ENCODE data around the gene MROH2B. TPM values are rescaled to one million over a fixed set of nuclear protein-coding genes. Genes with fewer than 3 reads are reported as not detected.

The MROH2B gene
- total RNA-seq, 3 donors from 2014 or later = not detected

- intact Hi-C loops (cut with DNase I; ENCODE audit: low total_unique reads) = no loop called here
- TF ChIP-seq, protein P1, sequence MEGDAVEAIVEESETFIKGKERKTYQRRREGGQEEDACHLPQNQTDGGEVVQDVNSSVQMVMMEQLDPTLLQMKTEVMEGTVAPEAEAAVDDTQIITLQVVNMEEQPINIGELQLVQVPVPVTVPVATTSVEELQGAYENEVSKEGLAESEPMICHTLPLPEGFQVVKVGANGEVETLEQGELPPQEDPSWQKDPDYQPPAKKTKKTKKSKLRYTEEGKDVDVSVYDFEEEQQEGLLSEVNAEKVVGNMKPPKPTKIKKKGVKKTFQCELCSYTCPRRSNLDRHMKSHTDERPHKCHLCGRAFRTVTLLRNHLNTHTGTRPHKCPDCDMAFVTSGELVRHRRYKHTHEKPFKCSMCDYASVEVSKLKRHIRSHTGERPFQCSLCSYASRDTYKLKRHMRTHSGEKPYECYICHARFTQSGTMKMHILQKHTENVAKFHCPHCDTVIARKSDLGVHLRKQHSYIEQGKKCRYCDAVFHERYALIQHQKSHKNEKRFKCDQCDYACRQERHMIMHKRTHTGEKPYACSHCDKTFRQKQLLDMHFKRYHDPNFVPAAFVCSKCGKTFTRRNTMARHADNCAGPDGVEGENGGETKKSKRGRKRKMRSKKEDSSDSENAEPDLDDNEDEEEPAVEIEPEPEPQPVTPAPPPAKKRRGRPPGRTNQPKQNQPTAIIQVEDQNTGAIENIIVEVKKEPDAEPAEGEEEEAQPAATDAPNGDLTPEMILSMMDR (IDR thresholded peaks at IDR 0.05) = no peak
- no peak for TF ChIP-seq POLR2AphosphoS5 (IDR thresholded peaks at IDR 0.05)
- TF ChIP-seq POLR2A (IDR thresholded peaks at IDR 0.05) = no peak
- H3K27me3 ChIP-seq = no peaks in the 10 kb centered on the region
- no peak overlapping the region for H3K27ac ChIP-seq
- H3K36me3 ChIP-seq = no peaks in the 10 kb centered on the region
- no peaks in the 10 kb centered on the region for H3K4me1 ChIP-seq
- H3K4me3 ChIP-seq = no peak overlapping the region
- H3K9me3 ChIP-seq = no peaks in the 10 kb centered on the region
- no peak for DNase-seq (ENCODE audit: low spot score in 2 of 2)
Observed at GRCh38 chr5:40973364-40974004, 97.7 kb downstream of the MROH2B start.

DNA sequence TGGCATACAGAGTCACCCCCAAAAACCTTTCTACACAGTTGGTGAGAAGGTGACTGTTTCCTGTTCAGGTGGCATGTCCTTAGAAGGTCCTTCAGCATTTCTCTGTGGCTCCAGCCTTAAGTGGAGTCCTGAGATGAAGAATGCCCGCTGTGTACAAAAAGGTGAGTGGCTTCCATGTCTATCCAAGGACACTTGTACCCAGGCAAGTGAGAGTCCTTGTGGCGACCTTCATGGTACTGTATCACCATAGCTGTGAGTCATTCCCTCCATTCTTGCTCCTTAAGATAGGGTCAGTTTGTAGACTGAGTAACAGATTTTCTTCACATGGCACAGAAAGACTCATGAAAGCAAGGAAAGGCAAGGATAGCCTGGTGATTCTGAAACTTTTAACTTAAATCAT is 98.7 kb downstream of the MROH2B start:
- no peak for DNase-seq (ENCODE audit: low spot score in 2 of 2)
- Histone ChIP-seq H3K9me3 (peaks cover 0 to 7% of the 10 kb centered on the region in 2 donors), H3K27ac (no peak overlapping the region), H3K36me3 (no peaks in the 10 kb centered on the region), H3K4me3 (no peak overlapping the region), H3K27me3 (no peaks in the 10 kb centered on the region), H3K4me1 (no peaks in the 10 kb centered on the region)
- intact Hi-C loops (cut with DNase I; ENCODE audit: low total_unique reads) = no loop called here
- no peak for TF ChIP-seq POLR2A (IDR thresholded peaks at IDR 0.05)

DNA sequence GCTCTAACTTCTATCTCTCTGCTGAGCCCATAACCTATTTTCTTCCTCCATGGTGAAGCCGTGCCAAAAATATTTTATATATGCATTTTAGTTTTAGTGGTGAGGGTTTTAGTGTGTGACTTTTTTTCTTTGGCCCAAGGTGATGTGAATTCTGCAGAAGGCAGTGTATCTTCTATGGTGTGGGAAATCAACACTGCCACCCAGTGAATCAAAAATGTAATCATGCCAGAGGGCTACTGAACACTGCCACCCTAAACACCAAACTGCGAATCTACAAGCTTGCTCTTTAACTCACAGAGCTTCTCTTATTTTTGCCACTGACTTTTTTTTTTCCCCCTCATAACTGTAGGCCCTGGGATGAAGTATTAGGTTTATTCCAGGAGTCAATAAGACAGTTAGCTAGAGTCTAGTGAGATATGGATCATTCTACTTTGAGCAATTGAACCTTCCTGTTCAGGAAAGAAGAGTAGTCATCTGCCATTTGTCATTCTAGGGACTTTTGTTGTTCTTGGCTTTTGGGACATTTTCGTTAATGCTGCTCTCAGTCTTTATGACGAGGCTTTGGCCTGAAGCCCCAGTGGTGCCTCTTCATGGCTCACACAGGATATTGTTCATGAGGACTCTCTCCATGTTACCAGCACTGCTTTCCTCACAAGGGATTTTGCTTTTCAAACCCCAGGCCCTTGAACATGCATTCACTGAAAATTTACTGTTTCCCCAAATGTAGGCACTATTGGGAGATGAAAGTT is 108.8 kb downstream of the MROH2B start:
- H3K36me3 ChIP-seq = no peaks in the 10 kb centered on the region
- H3K27ac ChIP-seq = no peak overlapping the region
- peaks cover 6 to 12% of the 10 kb centered on the region in 2 donors for H3K9me3 ChIP-seq
- no peak for DNase-seq (ENCODE audit: low spot score in 2 of 2)
- no peak overlapping the region for H3K4me3 ChIP-seq
- no peaks in the 10 kb centered on the region for H3K4me1 ChIP-seq
- TF ChIP-seq, protein P1 (IDR thresholded peaks at IDR 0.05) = no peak
- TF ChIP-seq POLR2AphosphoS5 (IDR thresholded peaks at IDR 0.05) (no peak), POLR2A (IDR thresholded peaks at IDR 0.05) (no peak)
- H3K27me3 ChIP-seq = no peaks in the 10 kb centered on the region
- intact Hi-C loops (cut with DNase I; ENCODE audit: low total_unique reads) = no loop called here

GRCh38 chr5:40960037-40960436 is 111.1 kb downstream of the MROH2B start:
- intact Hi-C loops (cut with DNase I; ENCODE audit: low total_unique reads) = no loop called here
- H3K27ac ChIP-seq = no peak overlapping the region
- H3K4me3 ChIP-seq = no peak overlapping the region
- H3K4me1 ChIP-seq = no peaks in the 10 kb centered on the region
- H3K27me3 ChIP-seq = no peaks in the 10 kb centered on the region
- no peak for DNase-seq (ENCODE audit: low spot score in 2 of 2)
- peaks cover 6 to 12% of the 10 kb centered on the region in 2 donors for H3K9me3 ChIP-seq
- TF ChIP-seq, protein P1 (IDR thresholded peaks at IDR 0.05) = no peak
- no peak for TF ChIP-seq POLR2A (IDR thresholded peaks at IDR 0.05)
- TF ChIP-seq POLR2AphosphoS5 (IDR thresholded peaks at IDR 0.05) = no peak
- no peaks in the 10 kb centered on the region for H3K36me3 ChIP-seq

DNA sequence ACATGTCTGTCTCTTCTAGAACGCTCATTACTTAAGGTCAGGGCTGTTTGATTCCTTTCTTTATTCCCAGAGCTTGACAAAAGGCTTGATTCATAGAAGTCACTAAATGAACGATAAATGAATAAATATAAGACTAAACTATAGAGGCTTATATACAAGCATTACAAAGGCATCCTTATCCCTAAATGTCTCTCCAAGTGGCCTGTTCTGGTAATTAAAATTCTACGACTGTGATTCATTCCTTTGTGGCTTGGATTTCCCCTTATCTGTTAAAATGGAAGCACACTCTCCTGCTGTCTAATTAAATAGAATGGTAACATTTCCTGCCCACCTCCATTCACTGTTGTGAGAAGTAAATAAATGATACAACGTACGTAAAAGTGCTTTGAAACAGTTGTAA is 112.3 kb downstream of the MROH2B start:
- no peak overlapping the region for H3K27ac ChIP-seq
- no peaks in the 10 kb centered on the region for H3K27me3 ChIP-seq
- H3K4me3 ChIP-seq = no peak overlapping the region
- intact Hi-C loops (cut with DNase I; ENCODE audit: low total_unique reads) = no loop called here
- no peak for TF ChIP-seq POLR2AphosphoS5 (IDR thresholded peaks at IDR 0.05)
- no peak for TF ChIP-seq POLR2A (IDR thresholded peaks at IDR 0.05)
- TF ChIP-seq, protein P1 (IDR thresholded peaks at IDR 0.05) = no peak
- H3K36me3 ChIP-seq = no peaks in the 10 kb centered on the region
- no peaks in the 10 kb centered on the region for H3K4me1 ChIP-seq
- H3K9me3 ChIP-seq = peaks cover 6 to 12% of the 10 kb centered on the region in 2 donors
- DNase-seq (ENCODE audit: low spot score in 2 of 2) = no peak
